Mesodermal cell (in vitro differentiated cells): ENCODE results near the gene SSBP3.

ENCODE experiments used
- H3K27ac ChIP-seq: 2 replicates; pipeline ENCODE4 v1.7.0; 2013; ENCODE audit warnings: mild to moderate bottlenecking, low read depth, low read length, moderate library complexity; ENCODE audit not compliant: severe bottlenecking
- H3K36me3 ChIP-seq: 2 replicates; pipeline ENCODE4 v1.7.1; 2013; ENCODE audit warnings: mild to moderate bottlenecking, low read length, moderate library complexity; ENCODE audit not compliant: control insufficient read depth, insufficient read depth
- H3K4me1 ChIP-seq: one replicate; pipeline ENCODE4 v1.7.1; 2013; ENCODE audit warnings: mild to moderate bottlenecking, low read length; ENCODE audit not compliant: insufficient read depth, control insufficient read depth, poor library complexity, severe bottlenecking
- H3K4me3 ChIP-seq: 2 replicates; pipeline ENCODE4 v1.7.0; 2013; ENCODE audit warnings: low read length, control low read depth, mild to moderate bottlenecking; ENCODE audit not compliant: insufficient read depth, poor library complexity, severe bottlenecking; ENCODE audit errors: extremely low read depth
- H3K9me3 ChIP-seq: 2 replicates; pipeline ENCODE4 v1.7.1; 2013; ENCODE audit warnings: mild to moderate bottlenecking, low read length, moderate library complexity; ENCODE audit not compliant: control insufficient read depth
- WGBS, 2 experiments: methylation state at CpG; one replicate each; pipeline ENCODE4 v1.1.5; 2013; ENCODE audit warnings: missing lambda C conversion rate in 2 of 2; ENCODE audit not compliant: insufficient coverage in 2 of 2; 5-methylcytosine and 5-hydroxymethylcytosine counted together

Gene SSBP3

DNA sequence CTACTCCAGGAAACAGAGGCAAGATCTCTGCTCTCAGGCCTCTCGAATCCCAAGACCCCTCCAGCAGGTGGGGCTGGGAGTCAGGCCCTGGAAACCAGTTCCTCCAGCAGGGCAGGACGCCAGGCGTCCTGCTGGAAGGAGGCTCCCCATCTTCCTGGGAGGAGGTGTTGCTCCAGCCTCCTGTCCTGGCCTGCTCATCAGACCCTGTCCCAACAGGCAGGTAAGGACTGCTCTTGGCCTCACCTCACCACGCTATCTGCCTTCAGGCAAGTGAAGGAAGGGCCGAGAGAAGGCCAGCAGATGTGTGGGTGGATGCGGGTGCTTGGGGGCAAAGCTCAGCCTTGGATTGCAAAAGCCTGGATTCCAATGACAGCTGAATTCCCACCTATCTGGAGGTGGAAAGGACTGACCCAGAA, 82.9 kb downstream of the SSBP3 start:
- H3K4me1 ChIP-seq, result peaks cover 58% of the 10 kb centered on the region
- WGBS, 2 experiments, result 79 to 92% methylated on average over 5 to 6 of the region's 6 CpGs
- no peaks in the 10 kb centered on the region for H3K9me3 ChIP-seq
- H3K27ac ChIP-seq, result no peak overlapping the region
- peaks cover 37% of the 10 kb centered on the region for H3K36me3 ChIP-seq
- no peak overlapping the region for H3K4me3 ChIP-seq

DNA sequence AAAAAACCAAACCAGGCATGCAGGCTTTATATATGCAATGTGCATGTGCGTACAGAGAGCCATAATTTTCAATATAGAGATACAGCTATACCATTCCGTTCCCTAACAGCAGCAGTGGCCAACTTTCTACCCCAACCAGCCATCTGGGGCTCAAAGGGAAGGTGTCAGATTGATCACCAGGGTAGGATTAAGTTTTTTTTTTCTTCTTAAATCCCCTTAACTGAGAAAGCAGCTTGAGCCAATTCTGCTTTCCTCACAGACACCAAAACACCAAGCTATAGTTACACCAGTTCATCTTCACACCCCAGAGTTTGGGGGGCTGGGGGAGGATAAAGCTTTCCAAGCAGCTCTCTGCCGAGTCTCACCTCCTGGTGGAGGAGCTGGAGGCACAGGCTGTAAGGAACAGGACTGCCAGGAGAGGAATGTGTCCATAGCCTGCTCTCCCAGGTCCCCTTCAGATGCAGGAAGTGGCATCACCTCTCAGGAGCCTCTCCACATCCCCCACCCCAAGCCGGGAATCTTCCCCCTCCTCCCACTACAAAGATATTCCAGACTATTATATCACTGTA, 87.9 kb downstream of the SSBP3 start:
- no peak overlapping the region for H3K27ac ChIP-seq
- H3K36me3 ChIP-seq, result peaks cover 47% of the 10 kb centered on the region
- H3K4me1 ChIP-seq, result peaks cover 34% of the 10 kb centered on the region
- H3K9me3 ChIP-seq, result no peaks in the 10 kb centered on the region
- no peak overlapping the region for H3K4me3 ChIP-seq
- WGBS, 2 experiments, result 60 to 86% methylated on average over 1 of the region's 4 CpGs

DNA sequence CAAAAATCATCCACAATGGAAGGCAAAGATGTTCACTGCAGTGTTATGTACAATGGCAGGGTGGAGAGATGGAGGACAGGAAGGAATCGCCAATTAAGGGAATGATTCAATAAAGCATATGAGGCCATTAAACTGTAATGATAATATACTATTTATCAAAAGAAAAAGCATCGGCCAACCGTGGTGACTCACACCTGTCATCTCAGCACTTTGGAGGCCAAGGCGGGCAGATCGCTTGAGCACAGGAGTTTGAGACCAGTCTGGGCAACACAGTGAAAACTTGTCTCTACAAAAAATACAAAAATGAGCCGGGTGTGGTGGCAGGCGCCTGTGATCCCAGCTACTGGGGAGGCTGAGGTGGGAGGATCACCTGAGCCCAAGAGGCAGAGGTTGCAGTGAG, 89.1 kb downstream of the SSBP3 start:
- Histone ChIP-seq H3K27ac (no peak overlapping the region), H3K4me3 (no peak overlapping the region), H3K4me1 (peaks cover 41% of the 10 kb centered on the region), H3K9me3 (no peaks in the 10 kb centered on the region), H3K36me3 (peaks cover 42% of the 10 kb centered on the region)
- whole genome bisulfite sequencing, 2 experiments, result 96 to 100% methylated on average over 4 of the region's 7 CpGs

DNA sequence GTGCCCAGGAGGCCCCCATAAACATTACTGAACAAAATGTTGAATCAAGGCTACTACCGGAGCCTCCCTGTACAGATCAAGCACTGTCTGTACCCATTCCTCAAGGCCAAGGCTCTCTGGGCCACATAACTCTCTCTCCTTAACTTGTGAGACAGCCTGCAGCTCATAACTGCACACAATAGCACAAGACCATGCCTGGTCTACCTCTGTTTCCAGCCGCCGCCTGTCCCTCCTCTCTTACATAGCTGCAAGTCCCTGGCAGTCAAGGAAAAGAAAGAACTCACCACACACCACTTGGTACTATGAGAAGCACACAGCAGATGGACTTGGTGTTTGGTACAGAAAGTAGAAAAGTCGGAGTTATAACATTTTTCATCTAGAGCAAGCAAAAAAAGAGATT, 91.1 kb downstream of the SSBP3 start:
- H3K36me3 ChIP-seq, result peaks cover 24% of the 10 kb centered on the region
- peaks cover 59% of the 10 kb centered on the region for H3K4me1 ChIP-seq
- 97 to 100% methylated on average over 1 to 4 of the region's 4 CpGs for WGBS, 2 experiments
- H3K4me3 ChIP-seq, result no peak overlapping the region
- H3K27ac ChIP-seq, result peak overlapping the region; percentile 4
- no peaks in the 10 kb centered on the region for H3K9me3 ChIP-seq

DNA sequence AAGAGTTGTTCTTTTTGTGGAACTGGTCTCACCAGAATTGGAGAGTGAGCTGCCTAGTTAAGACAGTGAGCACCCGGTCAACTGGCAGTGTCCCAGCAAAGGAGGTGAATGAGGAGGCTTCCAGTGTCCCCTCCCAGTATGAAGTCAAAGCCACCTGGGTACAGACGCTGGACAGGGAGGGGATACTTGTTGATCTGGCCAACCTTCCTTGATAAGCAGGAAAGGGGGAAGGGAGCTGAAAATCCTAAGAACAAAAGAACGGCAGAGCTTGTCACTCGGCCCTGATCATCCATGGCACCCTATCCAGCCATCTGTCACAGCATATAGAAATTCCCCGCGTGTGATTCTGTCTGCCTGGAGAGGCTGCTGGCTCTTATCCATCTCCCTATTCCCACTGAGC, 91.5 kb downstream of the SSBP3 start:
- H3K9me3 ChIP-seq, result no peaks in the 10 kb centered on the region
- H3K36me3 ChIP-seq, result peaks cover 21% of the 10 kb centered on the region
- WGBS, 2 experiments, result 65 to 80% methylated on average over 4 to 5 of the region's 6 CpGs
- peak overlapping the region; percentile 4 for H3K27ac ChIP-seq
- no peak overlapping the region for H3K4me3 ChIP-seq
- peaks cover 63% of the 10 kb centered on the region for H3K4me1 ChIP-seq

DNA sequence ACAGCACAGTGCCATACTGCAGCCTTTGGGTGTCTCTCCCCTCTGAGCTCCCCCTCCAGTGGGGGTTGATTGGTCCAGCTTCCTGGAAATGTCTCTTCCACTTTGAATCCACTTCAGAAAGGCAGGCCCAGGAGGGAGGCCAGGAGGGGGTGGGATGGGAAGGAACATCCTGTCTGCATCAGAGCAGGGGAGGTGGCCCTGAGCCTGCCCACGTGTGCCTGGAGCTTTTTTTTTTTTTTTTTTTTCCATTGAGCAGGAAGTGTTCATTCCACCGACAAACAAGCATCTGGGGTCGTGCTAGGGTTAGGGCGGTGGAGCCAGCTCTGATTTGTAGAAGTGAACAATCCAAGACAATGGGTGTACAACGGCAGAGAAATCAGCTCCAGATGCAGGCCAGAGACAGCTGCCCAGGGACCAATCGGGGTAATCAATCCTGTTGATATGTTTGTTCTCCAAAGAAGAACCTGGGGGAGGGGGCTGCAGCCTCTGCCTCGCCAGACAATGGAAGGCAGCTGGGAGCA, 93.3 kb downstream of the SSBP3 start:
- no peaks in the 10 kb centered on the region for H3K9me3 ChIP-seq
- peaks cover 24% of the 10 kb centered on the region for H3K36me3 ChIP-seq
- H3K4me1 ChIP-seq, result peaks cover 54% of the 10 kb centered on the region
- peak overlapping the region; percentile 54 for H3K27ac ChIP-seq
- WGBS, 2 experiments, result 40 to 43% methylated on average over 4 to 6 of the region's 7 CpGs
- H3K4me3 ChIP-seq, result no peak overlapping the region

DNA sequence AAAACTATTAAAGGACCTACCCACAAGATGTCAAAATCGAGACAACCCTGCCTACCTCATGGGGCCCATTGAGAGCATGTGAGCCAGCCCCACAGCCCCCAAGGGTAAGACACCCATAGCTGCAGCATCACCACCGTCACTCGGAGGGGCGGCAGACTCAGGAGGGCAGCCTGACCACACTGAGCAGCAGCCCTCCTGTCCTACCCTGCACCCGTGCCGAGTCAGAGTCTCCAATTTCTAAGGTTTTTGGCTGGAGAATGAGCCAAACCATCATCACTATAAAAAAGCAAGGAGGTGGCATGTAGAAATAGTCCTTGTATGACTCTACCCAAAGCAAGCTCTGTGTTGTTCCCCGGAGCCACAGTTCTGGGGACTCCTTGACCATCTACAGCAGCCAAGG, 94.7 kb downstream of the SSBP3 start:
- 96 to 100% methylated on average over 2 to 4 of the region's 7 CpGs for WGBS, 2 experiments
- Histone ChIP-seq H3K27ac (no peak overlapping the region), H3K9me3 (no peaks in the 10 kb centered on the region), H3K4me3 (no peak overlapping the region), H3K36me3 (peaks cover 21% of the 10 kb centered on the region), H3K4me1 (peaks cover 54% of the 10 kb centered on the region)

DNA sequence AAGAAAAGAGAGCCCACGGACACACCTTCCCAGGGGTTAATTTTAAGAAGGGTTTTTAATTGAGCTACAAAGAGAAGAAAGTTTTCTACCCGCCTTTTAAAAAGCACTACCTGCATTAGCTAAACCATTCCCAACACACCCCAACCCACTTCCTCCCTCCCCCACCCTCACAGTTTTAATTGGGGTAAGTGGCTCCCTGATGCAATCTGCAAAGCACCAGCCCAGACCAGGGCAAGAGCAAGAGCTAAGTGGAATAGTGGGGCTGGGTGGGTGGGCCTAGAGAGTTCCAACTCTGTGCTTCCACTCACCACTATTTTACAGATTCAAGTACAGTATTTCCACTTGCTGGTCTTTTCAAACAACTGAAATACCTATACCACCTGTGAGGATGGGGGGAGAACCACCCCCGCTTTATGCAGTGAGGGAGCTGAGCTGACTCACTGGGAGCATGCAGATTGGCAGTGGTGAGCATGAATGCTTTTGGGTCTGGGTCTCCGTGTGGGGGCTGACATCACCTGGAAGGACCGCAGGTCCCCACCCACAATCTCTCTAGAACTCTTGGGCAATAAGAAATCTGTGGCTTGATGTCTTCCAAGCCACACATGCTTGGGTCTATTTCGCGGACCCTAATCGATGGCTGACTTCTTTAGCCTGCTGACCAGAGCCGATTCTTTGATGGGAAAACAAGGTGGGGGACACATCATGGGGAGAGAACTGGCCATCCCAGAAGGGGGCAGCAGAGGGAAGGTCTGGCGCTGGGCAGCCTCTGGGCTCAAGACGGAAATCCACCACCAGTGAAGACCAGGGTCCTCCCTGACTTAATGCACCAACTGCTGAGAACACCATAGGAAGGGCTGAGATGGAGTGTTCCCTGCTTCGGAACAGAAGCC, 95.5 kb downstream of the SSBP3 start:
- H3K9me3 ChIP-seq, result no peaks in the 10 kb centered on the region
- 47 to 50% methylated on average over 2 to 7 of the region's 12 CpGs for WGBS, 2 experiments
- no peak overlapping the region for H3K27ac ChIP-seq
- peaks cover 21% of the 10 kb centered on the region for H3K36me3 ChIP-seq
- no peak overlapping the region for H3K4me3 ChIP-seq
- peaks cover 56% of the 10 kb centered on the region for H3K4me1 ChIP-seq

DNA sequence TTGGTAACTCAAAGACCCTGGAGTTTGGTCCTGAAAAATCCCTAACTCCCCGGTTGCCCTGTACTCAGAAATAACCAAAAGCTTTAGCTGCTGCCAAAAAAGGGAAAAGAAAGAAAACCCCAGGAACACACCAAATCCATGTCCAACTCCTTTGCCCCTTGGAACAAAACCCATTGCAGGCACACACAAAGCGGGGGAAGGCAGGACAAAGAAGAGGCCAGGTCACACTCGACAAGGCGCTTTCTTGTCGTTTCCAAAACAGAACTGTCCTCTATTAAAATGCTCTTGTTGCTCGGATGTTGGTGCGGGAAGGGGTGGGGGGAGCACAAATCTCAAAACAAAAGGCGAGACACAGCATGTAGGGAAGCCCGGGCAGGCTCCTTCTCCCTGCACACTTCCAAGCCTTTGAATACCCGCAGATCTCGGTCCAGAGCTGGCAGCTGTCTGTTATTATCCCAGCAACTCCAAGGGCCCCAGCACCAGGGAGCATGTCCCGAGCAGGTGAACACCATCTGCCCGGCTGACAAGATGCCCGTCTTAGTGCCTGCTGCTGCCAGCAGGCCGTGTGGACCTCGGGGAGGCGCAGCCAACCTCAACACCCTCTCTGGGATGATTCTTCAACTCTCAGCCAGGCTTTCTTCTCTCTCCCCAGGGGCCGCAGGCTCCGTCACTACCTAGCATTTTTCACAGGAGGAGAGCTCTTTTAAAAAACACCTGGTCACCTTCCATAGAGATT, 96.4 kb downstream of the SSBP3 start:
- peak overlapping the region; percentile 5 for H3K27ac ChIP-seq
- peaks cover 53% of the 10 kb centered on the region for H3K4me1 ChIP-seq
- H3K4me3 ChIP-seq, result no peak overlapping the region
- WGBS, 2 experiments, result 44 to 50% methylated on average over 13 to 18 of the region's 19 CpGs
- H3K9me3 ChIP-seq, result no peaks in the 10 kb centered on the region
- peaks cover 19% of the 10 kb centered on the region for H3K36me3 ChIP-seq

DNA sequence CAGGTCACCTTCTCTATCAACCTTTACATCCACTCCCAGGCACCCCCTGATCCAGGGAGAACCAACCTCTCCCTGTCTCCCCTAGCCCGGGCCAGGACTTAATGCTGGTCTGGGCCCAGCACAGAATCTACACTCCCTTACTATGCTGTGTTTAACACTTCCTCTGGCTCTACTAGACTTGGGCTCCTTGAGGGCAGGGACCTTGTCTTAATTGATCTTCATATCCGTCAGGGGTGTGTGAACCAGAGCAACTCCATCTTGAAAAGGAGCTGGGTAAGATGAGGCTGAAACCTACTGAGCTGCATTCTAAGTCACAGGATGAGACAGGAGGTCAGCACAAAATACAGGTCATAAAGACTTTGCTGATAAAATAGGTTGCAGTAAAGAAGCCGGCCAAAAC, 98.9 kb downstream of the SSBP3 start:
- WGBS, 2 experiments, result 100% methylated on average over 2 of the region's 3 CpGs
- Histone ChIP-seq H3K4me1 (peaks cover 32% of the 10 kb centered on the region), H3K36me3 (peaks cover 23% of the 10 kb centered on the region), H3K27ac (no peak overlapping the region), H3K9me3 (no peaks in the 10 kb centered on the region), H3K4me3 (no peak overlapping the region)
